ENCODE data around the gene CPED1.

CPED1 gene

GRCh38 chr7:121211253-121211652 lies 222.7 kb downstream of the CPED1 start:
- no peak for DNase-seq
- no peaks in the 10 kb centered on the region for H3K9me3 ChIP-seq (replicated peaks; ENCODE audit: insufficient read depth, low read length)
- H3K79me2 ChIP-seq (ENCODE audit: low read length) = no peaks in the 10 kb centered on the region
- no peak overlapping the region for H3K4me3 ChIP-seq (ENCODE audit: low read length)
- no peak overlapping the region for H3K4me2 ChIP-seq (ENCODE audit: low read depth, low read length)
- no peak overlapping the region for H2AFZ ChIP-seq (ENCODE audit: low read length)
- no peaks in the 10 kb centered on the region for H3K9me2 ChIP-seq (replicated peaks; ENCODE audit: insufficient read depth, low read length)
- H4K20me1 ChIP-seq (ENCODE audit: insufficient read depth, low read length) = no peaks in the 10 kb centered on the region
- no peak for TF ChIP-seq EZH2 (optimal IDR thresholded peaks at IDR 0.05; ENCODE audit: low read depth, low read length)
- no peak for TF ChIP-seq EZH2phosphoT487 (IDR thresholded peaks at IDR 0.05; ENCODE audit: low read length)
- no peak for TF ChIP-seq CTCF (IDR thresholded peaks at IDR 0.05; ENCODE audit: low read length)
- no peaks in the 10 kb centered on the region for H3F3A ChIP-seq (ENCODE audit: insufficient read depth, low read length)
- no peak overlapping the region for H3K27ac ChIP-seq (ENCODE audit: low read length)
- no peaks in the 10 kb centered on the region; the same call in 1 of the 2 replicates for H3K36me3 ChIP-seq (replicated peaks; ENCODE audit: insufficient read depth, low read length)
- H3K4me1 ChIP-seq (ENCODE audit: low read length) = no peaks in the 10 kb centered on the region
- no peaks in the 10 kb centered on the region for H3K27me3 ChIP-seq (replicated peaks; ENCODE audit: insufficient read depth, low read length)
- H3K9ac ChIP-seq (ENCODE audit: low read length) = no peak overlapping the region

- no peak overlapping the region for H2AFZ ChIP-seq (ENCODE audit: low read length)
- no peak overlapping the region for H3K4me2 ChIP-seq (ENCODE audit: low read depth, low read length)
- H3K4me3 ChIP-seq (ENCODE audit: low read length) = no peak overlapping the region
- no peak for DNase-seq
- H3K79me2 ChIP-seq (ENCODE audit: low read length) = no peaks in the 10 kb centered on the region
- H3K4me1 ChIP-seq (ENCODE audit: low read length) = no peaks in the 10 kb centered on the region
- no peak overlapping the region for H3K9ac ChIP-seq (ENCODE audit: low read length)
- H3K36me3 ChIP-seq (replicated peaks; ENCODE audit: insufficient read depth, low read length) = no peaks in the 10 kb centered on the region; the same call in 1 of the 2 replicates
- no peaks in the 10 kb centered on the region for H3K9me3 ChIP-seq (replicated peaks; ENCODE audit: insufficient read depth, low read length)
- H3K27me3 ChIP-seq (replicated peaks; ENCODE audit: insufficient read depth, low read length) = no peaks in the 10 kb centered on the region
- no peaks in the 10 kb centered on the region for H3K9me2 ChIP-seq (replicated peaks; ENCODE audit: insufficient read depth, low read length)
- H4K20me1 ChIP-seq (ENCODE audit: insufficient read depth, low read length) = no peaks in the 10 kb centered on the region
- TF ChIP-seq EZH2 (optimal IDR thresholded peaks at IDR 0.05; ENCODE audit: low read depth, low read length) (no peak), EZH2phosphoT487 (IDR thresholded peaks at IDR 0.05; ENCODE audit: low read length) (no peak), CTCF (IDR thresholded peaks at IDR 0.05; ENCODE audit: low read length) (no peak)
- no peak overlapping the region for H3K27ac ChIP-seq (ENCODE audit: low read length)
- H3F3A ChIP-seq (ENCODE audit: insufficient read depth, low read length) = no peaks in the 10 kb centered on the region
Measured at GRCh38 chr7:121212036-121212435, 223.5 kb downstream of the CPED1 start.

GRCh38 chr7:121214657-121215056 lies 226.1 kb downstream of the CPED1 start:
- Histone ChIP-seq H4K20me1 (ENCODE audit: insufficient read depth, low read length) (no peaks in the 10 kb centered on the region), H3K4me2 (ENCODE audit: low read depth, low read length) (no peak overlapping the region), H3K4me3 (ENCODE audit: low read length) (no peak overlapping the region), H3K27ac (ENCODE audit: low read length) (no peak overlapping the region), H3K36me3 (replicated peaks; ENCODE audit: insufficient read depth, low read length) (no peaks in the 10 kb centered on the region), H2AFZ (ENCODE audit: low read length) (no peak overlapping the region), H3K27me3 (replicated peaks; ENCODE audit: insufficient read depth, low read length) (no peaks in the 10 kb centered on the region), H3K9ac (ENCODE audit: low read length) (no peak overlapping the region), H3K4me1 (ENCODE audit: low read length) (no peaks in the 10 kb centered on the region), H3K79me2 (ENCODE audit: low read length) (no peaks in the 10 kb centered on the region), H3K9me2 (replicated peaks; ENCODE audit: insufficient read depth, low read length) (no peaks in the 10 kb centered on the region), H3K9me3 (replicated peaks; ENCODE audit: insufficient read depth, low read length) (no peaks in the 10 kb centered on the region), H3F3A (ENCODE audit: insufficient read depth, low read length) (no peaks in the 10 kb centered on the region)
- TF ChIP-seq EZH2 (optimal IDR thresholded peaks at IDR 0.05; ENCODE audit: low read depth, low read length) = no peak
- no peak for TF ChIP-seq EZH2phosphoT487 (IDR thresholded peaks at IDR 0.05; ENCODE audit: low read length)
- no peak for TF ChIP-seq CTCF (IDR thresholded peaks at IDR 0.05; ENCODE audit: low read length)
- DNase-seq = no peak
